ENCODE data around the gene HTRA1. TPM values are rescaled to one million over a fixed set of nuclear protein-coding genes. Genes with fewer than 3 reads are reported as not detected.

HTRA1 gene
- total RNA-seq, 2 donors from 2014 or later: 282 to 473 TPM

- H3K4me3 ChIP-seq: no peak overlapping the region
- H3K27me3 ChIP-seq (replicated peaks; ENCODE audit: insufficient read depth): no peaks in the 10 kb centered on the region
- DNase-seq (ENCODE audit: low spot score) (no peak), ATAC-seq (ENCODE audit: insufficient number of reproducible peaks, low FRiP score, low read depth) (no peak)
- H3K4me1 ChIP-seq (ENCODE audit: control insufficient read depth in 1 of 2, low read depth in 2 of 2): peaks cover 13 to 32% of the 10 kb centered on the region in 2 donors
- peaks cover 29% of the 10 kb centered on the region for H3K36me3 ChIP-seq
- no peaks in the 10 kb centered on the region for H3K9me3 ChIP-seq
- no peak for TF ChIP-seq CTCF (IDR thresholded peaks at IDR 0.05)
- no peak overlapping the region for H3K27ac ChIP-seq
Measured at GRCh38 chr10:122505011-122505410, 43.7 kb downstream of the HTRA1 start.

GRCh38 chr10:122505885-122506645 is 44.7 kb downstream of the HTRA1 start:
- Histone ChIP-seq H3K27ac (no peak overlapping the region), H3K4me3 (no peak overlapping the region), H3K4me1 (ENCODE audit: control insufficient read depth in 1 of 2, low read depth in 2 of 2) (peaks cover 9 to 21% of the 10 kb centered on the region in 2 donors), H3K36me3 (peaks cover 36% of the 10 kb centered on the region), H3K9me3 (no peaks in the 10 kb centered on the region), H3K27me3 (replicated peaks; ENCODE audit: insufficient read depth) (no peaks in the 10 kb centered on the region)
- no peak for ATAC-seq (ENCODE audit: insufficient number of reproducible peaks, low FRiP score, low read depth)
- DNase-seq (ENCODE audit: low spot score): no peak
- no peak for TF ChIP-seq CTCF (IDR thresholded peaks at IDR 0.05)

DNA sequence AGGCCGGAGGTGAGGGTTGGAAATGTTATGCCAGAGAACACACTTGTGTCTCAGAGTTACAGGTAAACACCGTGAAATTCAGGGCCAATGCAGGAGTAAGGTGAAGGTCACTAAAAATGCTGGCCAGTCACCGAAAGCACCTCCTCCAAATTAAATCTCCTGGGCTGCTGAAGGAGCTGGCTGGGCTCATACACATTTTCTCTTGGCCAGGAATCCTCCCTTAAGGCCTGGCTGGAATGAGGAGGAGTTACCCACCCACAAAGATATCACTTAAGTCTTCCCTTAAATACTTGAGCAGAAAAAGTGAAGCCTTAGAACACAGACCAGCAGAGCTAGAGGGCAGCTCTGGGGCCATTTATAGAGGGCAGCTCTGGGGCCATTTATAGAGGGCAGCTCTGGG is 46.3 kb downstream of the HTRA1 start:
- no peak for TF ChIP-seq CTCF (IDR thresholded peaks at IDR 0.05)
- no peak overlapping the region for H3K27ac ChIP-seq
- H3K27me3 ChIP-seq (replicated peaks; ENCODE audit: insufficient read depth): no peaks in the 10 kb centered on the region
- H3K4me3 ChIP-seq: no peak overlapping the region
- no peak for ATAC-seq (ENCODE audit: insufficient number of reproducible peaks, low FRiP score, low read depth)
- DNase-seq (ENCODE audit: low spot score): no peak
- peaks cover 9 to 18% of the 10 kb centered on the region in 2 donors for H3K4me1 ChIP-seq (ENCODE audit: control insufficient read depth in 1 of 2, low read depth in 2 of 2)
- no peaks in the 10 kb centered on the region for H3K9me3 ChIP-seq
- peaks cover 40% of the 10 kb centered on the region for H3K36me3 ChIP-seq

GRCh38 chr10:122508021-122508420 is 46.7 kb downstream of the HTRA1 start:
- ATAC-seq (ENCODE audit: insufficient number of reproducible peaks, low FRiP score, low read depth) (no peak), DNase-seq (ENCODE audit: low spot score) (no peak)
- Histone ChIP-seq H3K4me1 (ENCODE audit: control insufficient read depth in 1 of 2, low read depth in 2 of 2) (peaks cover 9 to 18% of the 10 kb centered on the region in 2 donors), H3K27ac (no peak overlapping the region), H3K36me3 (peaks cover 40% of the 10 kb centered on the region), H3K9me3 (no peaks in the 10 kb centered on the region), H3K4me3 (no peak overlapping the region), H3K27me3 (replicated peaks; ENCODE audit: insufficient read depth) (no peaks in the 10 kb centered on the region)
- no peak for TF ChIP-seq CTCF (IDR thresholded peaks at IDR 0.05)

- H3K27me3 ChIP-seq (replicated peaks; ENCODE audit: insufficient read depth): no peaks in the 10 kb centered on the region
- no peak overlapping the region for H3K4me3 ChIP-seq
- ATAC-seq (ENCODE audit: insufficient number of reproducible peaks, low FRiP score, low read depth) (no peak), DNase-seq (ENCODE audit: low spot score) (no peak)
- H3K36me3 ChIP-seq: peaks cover 43% of the 10 kb centered on the region
- peaks cover 5 to 13% of the 10 kb centered on the region in 2 donors for H3K4me1 ChIP-seq (ENCODE audit: control insufficient read depth in 1 of 2, low read depth in 2 of 2)
- H3K27ac ChIP-seq: no peak overlapping the region
- no peaks in the 10 kb centered on the region for H3K9me3 ChIP-seq
- TF ChIP-seq CTCF (IDR thresholded peaks at IDR 0.05): no peak
Measured at GRCh38 chr10:122509323-122509722, 48.0 kb downstream of the HTRA1 start.
